ENCODE data around the gene RWDD2A.
A peak's percentile ranks its signal among the peaks of the same experiment; 100 is the strongest.

Gene RWDD2A

DNA sequence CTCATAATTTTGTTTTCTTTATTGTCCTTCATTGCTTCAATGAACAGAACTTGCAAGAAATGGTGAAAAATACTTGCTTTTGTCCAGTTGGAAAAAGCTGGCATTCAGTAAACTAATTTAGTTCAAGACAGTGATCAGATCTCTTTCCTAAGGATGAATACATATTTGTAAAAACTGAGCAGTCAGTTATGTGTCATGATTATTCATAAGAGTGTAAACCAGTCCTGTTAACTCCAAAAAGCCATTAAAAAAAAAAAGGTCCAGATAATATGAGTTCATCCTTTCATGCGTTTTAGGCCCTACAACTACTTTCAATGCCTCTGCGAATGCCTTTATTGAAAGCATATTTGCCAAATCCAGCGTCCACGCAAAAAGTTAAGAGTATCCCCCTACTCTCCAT is 701 bp upstream of the RWDD2A start:
- H3K4me1 Mint-ChIP-seq, result peaks cover 32% of the 10 kb centered on the region
- TF ChIP-seq, protein P1, sequence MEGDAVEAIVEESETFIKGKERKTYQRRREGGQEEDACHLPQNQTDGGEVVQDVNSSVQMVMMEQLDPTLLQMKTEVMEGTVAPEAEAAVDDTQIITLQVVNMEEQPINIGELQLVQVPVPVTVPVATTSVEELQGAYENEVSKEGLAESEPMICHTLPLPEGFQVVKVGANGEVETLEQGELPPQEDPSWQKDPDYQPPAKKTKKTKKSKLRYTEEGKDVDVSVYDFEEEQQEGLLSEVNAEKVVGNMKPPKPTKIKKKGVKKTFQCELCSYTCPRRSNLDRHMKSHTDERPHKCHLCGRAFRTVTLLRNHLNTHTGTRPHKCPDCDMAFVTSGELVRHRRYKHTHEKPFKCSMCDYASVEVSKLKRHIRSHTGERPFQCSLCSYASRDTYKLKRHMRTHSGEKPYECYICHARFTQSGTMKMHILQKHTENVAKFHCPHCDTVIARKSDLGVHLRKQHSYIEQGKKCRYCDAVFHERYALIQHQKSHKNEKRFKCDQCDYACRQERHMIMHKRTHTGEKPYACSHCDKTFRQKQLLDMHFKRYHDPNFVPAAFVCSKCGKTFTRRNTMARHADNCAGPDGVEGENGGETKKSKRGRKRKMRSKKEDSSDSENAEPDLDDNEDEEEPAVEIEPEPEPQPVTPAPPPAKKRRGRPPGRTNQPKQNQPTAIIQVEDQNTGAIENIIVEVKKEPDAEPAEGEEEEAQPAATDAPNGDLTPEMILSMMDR (IDR thresholded peaks at IDR 0.05), result no peak
- H3K4me3 Mint-ChIP-seq, result peak overlapping the region; percentile 100
- H3K27me3 Mint-ChIP-seq (ENCODE audit: low read depth, poor library complexity), result peaks cover 7% of the 10 kb centered on the region
- H3K27ac Mint-ChIP-seq, result peak overlapping the region; percentile 15
- H3K9me3 Mint-ChIP-seq, result no peaks in the 10 kb centered on the region
- DNase-seq, result no peak
- peaks cover 31% of the 10 kb centered on the region for H3K36me3 Mint-ChIP-seq (ENCODE audit: low read depth)

DNA sequence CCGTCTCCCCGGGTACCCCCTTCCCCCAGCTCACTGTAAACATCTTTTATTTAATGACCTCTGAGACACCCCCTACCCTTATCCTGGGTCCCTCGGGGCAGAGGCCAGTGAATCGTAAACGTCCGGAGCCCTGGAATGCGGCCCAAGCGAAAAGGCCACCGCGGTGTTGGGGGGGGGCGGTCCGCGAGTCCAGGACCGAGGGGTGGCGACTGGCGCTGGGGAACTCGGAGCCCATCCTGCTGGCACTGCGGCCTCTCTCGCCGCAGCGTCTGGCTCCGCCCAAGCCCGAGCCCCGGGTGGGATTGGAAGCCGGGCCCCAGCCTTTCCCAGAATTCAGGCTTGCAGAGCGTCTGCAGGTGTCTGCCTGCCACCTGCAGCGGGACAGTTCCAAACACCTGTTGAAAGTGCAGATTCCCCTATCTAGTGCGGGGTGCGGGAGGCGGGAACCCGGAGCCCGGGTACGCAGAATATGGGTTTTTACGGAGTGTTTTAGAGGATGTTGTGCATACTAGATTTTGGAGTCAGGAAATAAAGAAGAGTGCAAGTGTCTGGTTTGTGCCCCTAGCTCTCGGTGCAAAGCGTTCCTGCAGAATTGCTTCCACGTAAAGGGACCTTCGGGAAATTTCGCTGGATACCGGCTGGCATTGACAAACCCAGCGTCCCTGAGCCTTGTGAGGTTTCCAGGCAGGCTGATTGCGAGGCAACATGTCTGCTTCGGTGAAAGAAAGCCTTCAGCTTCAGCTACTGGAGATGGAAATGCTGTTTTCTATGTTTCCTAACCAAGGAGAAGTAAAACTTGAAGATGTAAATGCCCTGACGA is 800 bp downstream of the RWDD2A start:
- Mint-ChIP-seq H3K4me3 (peak overlapping the region; percentile 100), H3K36me3 (ENCODE audit: low read depth) (peaks cover 32% of the 10 kb centered on the region), H3K9me3 (no peaks in the 10 kb centered on the region), H3K4me1 (peaks cover 32% of the 10 kb centered on the region), H3K27me3 (ENCODE audit: low read depth, poor library complexity) (peaks cover 7% of the 10 kb centered on the region), H3K27ac (no peak overlapping the region)
- TF ChIP-seq, protein P1 (IDR thresholded peaks at IDR 0.05), result no peak
- DNase-seq, result peak; percentile 79

DNA sequence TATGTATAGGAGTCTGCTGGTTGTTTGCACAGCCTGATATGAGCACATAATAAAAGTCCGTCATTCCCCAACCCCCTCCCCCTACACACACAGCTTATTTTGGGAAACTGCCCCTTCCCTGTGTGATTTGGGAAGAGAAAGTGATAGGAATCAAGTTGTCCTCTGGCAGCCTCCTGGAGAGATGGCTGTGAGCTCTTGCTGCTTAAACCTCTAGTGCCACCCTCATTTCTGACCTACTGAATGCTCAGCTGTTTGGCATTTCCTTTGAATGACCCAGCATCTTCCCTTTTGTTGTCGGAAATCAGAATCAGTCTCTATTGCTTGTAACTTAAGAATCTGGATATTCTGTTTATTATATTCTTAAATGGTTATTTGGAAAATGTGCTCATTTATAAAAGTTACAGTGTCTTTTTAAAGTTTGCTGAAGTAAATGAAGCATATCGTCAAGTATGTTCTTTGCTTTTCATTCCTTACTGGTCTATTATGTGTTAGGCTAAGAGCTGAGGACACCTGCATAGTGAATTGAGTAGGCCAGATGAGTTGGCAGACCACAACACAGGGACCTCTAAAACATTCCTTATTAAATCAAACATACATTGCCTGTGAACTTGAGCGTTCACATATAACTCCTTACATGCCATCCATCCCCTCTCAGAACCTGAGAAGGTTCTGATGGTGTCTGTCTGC is 5.5 kb downstream of the RWDD2A start:
- H3K9me3 Mint-ChIP-seq, result no peaks in the 10 kb centered on the region
- peaks cover 17% of the 10 kb centered on the region for H3K36me3 Mint-ChIP-seq (ENCODE audit: low read depth)
- peaks cover 15% of the 10 kb centered on the region for H3K4me1 Mint-ChIP-seq
- H3K27ac Mint-ChIP-seq, result no peak overlapping the region
- H3K4me3 Mint-ChIP-seq, result no peak overlapping the region
- DNase-seq, result no peak
- peaks cover 7% of the 10 kb centered on the region for H3K27me3 Mint-ChIP-seq (ENCODE audit: low read depth, poor library complexity)
- TF ChIP-seq, protein P1 (IDR thresholded peaks at IDR 0.05), result no peak

DNA sequence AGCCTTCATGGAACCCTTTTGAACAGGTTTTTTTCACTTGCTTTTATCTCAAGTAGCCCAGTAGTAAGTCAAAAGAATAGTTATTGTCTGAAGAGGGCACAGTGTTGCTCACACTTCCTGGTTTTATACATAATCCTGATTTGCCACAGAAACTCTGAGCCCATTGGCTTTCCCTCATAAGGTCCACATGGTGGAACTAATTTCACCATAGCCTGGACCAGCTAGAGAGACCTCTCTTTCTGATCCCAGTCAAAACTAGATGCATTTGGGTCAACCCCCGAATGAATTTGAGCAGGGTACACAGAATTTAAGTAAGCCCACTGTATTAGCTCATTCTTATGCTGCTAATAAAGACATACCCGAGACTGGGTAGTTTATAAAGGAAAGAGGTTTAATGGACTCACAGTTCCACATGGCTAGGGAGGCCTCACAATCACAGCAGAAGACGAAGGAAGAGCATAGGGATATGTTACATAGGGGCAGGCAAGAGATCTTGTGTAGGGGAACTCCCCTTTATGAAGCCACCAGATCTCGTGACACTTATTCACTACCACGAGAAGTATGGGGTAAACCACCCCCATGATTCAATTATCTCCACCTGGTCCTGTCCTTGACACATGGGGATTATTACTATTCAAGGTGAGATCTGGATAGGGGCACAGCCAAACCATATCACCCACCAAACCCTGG is 6.2 kb downstream of the RWDD2A start:
- Mint-ChIP-seq H3K27ac (no peak overlapping the region), H3K9me3 (no peaks in the 10 kb centered on the region), H3K27me3 (ENCODE audit: low read depth, poor library complexity) (peaks cover 1% of the 10 kb centered on the region), H3K4me1 (peaks cover 9% of the 10 kb centered on the region), H3K36me3 (ENCODE audit: low read depth) (peaks cover 17% of the 10 kb centered on the region), H3K4me3 (no peak overlapping the region)
- TF ChIP-seq, protein P1 (IDR thresholded peaks at IDR 0.05), result no peak
- DNase-seq, result no peak

DNA sequence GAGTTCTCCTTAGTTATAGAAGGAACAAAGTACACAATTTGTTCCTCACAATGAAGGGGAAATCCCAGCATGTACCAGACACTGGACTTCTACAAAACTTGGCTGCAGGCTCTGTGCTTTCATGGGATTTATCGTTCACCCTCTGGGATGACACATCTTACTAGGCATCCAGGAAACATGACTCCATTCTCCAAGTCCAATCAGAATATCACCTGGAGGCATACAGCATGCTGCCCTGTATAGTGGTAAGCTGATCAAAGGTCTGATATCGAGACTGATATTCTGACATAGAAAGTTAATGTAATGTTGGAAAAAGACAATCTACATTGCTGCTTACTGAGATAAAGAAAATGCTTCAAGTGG is 6.7 kb downstream of the RWDD2A start:
- Mint-ChIP-seq H3K4me3 (no peak overlapping the region), H3K27ac (no peak overlapping the region), H3K4me1 (peaks cover 4% of the 10 kb centered on the region)

More for the DNA sequence above, 6.7 kb downstream of the RWDD2A start:
- H3K36me3 Mint-ChIP-seq (ENCODE audit: low read depth), result peaks cover 17% of the 10 kb centered on the region
- TF ChIP-seq, protein P1 (IDR thresholded peaks at IDR 0.05), result no peak
- no peaks in the 10 kb centered on the region for H3K9me3 Mint-ChIP-seq
- no peaks in the 10 kb centered on the region for H3K27me3 Mint-ChIP-seq (ENCODE audit: low read depth, poor library complexity)
- no peak for DNase-seq

All from nephron progenitor cell (in vitro differentiated cells).